Measurements from ENCODE around the gene INCENP.
A peak's percentile ranks its signal among the peaks of the same experiment; 100 is the strongest.

Gene INCENP

DNA sequence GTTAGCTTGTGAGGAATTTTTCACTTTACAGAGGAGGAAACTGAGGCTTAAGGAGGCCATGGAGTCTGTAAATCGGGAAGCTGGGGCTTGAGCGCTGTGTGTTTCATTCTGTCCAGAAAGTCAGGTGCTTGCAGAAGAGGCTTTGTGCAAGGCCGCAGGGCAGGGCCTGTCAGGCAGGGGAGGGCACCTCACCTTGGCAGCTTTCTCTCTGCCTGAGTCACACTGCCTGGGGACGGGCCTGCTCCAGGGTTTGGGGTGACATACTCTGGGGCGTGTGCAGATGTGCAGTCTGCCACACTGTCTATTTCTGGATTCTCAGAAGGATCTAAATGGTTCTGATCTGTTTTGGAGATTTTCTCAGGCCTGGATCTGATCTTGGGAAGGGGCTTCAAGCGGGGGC is 8.4 kb downstream of the INCENP start:
- no peak overlapping the region for H3K9ac ChIP-seq (ENCODE audit: low read depth, low read length)
- H3K79me2 ChIP-seq (ENCODE audit: insufficient read depth, low read length) = peaks cover 97% of the 10 kb centered on the region
- TF ChIP-seq EZH2 (IDR thresholded peaks at IDR 0.05; ENCODE audit: borderline replicate concordance, low read depth, low read length, severe bottlenecking) = no peak
- TF ChIP-seq, protein P1, sequence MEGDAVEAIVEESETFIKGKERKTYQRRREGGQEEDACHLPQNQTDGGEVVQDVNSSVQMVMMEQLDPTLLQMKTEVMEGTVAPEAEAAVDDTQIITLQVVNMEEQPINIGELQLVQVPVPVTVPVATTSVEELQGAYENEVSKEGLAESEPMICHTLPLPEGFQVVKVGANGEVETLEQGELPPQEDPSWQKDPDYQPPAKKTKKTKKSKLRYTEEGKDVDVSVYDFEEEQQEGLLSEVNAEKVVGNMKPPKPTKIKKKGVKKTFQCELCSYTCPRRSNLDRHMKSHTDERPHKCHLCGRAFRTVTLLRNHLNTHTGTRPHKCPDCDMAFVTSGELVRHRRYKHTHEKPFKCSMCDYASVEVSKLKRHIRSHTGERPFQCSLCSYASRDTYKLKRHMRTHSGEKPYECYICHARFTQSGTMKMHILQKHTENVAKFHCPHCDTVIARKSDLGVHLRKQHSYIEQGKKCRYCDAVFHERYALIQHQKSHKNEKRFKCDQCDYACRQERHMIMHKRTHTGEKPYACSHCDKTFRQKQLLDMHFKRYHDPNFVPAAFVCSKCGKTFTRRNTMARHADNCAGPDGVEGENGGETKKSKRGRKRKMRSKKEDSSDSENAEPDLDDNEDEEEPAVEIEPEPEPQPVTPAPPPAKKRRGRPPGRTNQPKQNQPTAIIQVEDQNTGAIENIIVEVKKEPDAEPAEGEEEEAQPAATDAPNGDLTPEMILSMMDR (IDR thresholded peaks at IDR 0.05; ENCODE audit: borderline replicate concordance, extremely low read depth, low read length, poor library complexity, severe bottlenecking) = no peak
- H3K36me3 ChIP-seq (ENCODE audit: insufficient read depth, low read length) = peaks cover 95% of the 10 kb centered on the region
- DNase-seq (no peak), ATAC-seq (ENCODE audit: insufficient read depth, low read depth) (no peak)
- H3K4me2 ChIP-seq (ENCODE audit: insufficient read depth, low read length) = peak overlapping the region; percentile 32
- peaks cover 86% of the 10 kb centered on the region for H4K20me1 ChIP-seq (ENCODE audit: insufficient read depth, low read length)
- no peak overlapping the region for H3K4me3 ChIP-seq (ENCODE audit: low read depth in 1 of 2, low read length in 2 of 2)
- peaks cover 33% of the 10 kb centered on the region for H3K4me1 ChIP-seq (ENCODE audit: insufficient read depth, low read length)
- no peak overlapping the region for H2AFZ ChIP-seq (ENCODE audit: low read depth, low read length)
- no peaks in the 10 kb centered on the region for H3K9me3 ChIP-seq (ENCODE audit: insufficient read depth, low read length, severe bottlenecking)
- no peaks in the 10 kb centered on the region for H3K27me3 ChIP-seq (ENCODE audit: insufficient read depth, low read length, poor library complexity)
- no peak overlapping the region for H3K27ac ChIP-seq (ENCODE audit: low read length)

DNA sequence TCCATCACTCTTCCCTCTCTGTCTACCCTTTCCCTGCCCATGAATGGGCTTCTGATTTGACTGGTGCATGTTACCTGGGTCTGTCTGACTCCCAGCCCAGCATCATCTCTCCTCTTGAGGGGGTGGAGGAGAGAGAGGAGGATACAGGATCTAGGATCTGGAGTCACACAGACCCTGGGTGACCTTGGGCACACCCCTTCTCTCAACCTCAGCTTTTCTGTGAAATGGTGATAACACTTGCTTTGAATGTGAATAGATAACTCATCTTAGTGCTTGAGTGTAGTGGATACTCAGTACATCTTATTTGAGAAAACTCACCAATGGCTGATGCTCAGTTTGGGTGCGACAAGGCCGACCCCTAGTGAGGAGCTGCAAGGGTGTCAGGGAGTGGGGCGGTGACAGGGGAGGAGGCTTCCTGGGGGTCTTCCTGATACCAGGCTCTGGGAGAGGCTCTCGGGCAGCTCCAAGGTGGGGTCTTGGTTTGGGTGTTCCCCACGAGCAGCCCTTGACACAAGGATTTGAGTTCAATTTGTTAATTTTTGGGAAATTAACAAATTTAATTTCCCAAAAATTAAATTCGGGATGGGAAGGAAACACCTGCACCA is 9.0 kb downstream of the INCENP start:
- no peak overlapping the region for H3K27ac ChIP-seq (ENCODE audit: low read length)
- H3K9me3 ChIP-seq (ENCODE audit: insufficient read depth, low read length, severe bottlenecking) = no peaks in the 10 kb centered on the region
- H3K27me3 ChIP-seq (ENCODE audit: insufficient read depth, low read length, poor library complexity) = no peaks in the 10 kb centered on the region
- peaks cover 86% of the 10 kb centered on the region for H4K20me1 ChIP-seq (ENCODE audit: insufficient read depth, low read length)
- no peak overlapping the region for H3K9ac ChIP-seq (ENCODE audit: low read depth, low read length)
- H3K4me3 ChIP-seq (ENCODE audit: low read depth in 1 of 2, low read length in 2 of 2) = no peak overlapping the region
- ATAC-seq (ENCODE audit: insufficient read depth, low read depth) (no peak), DNase-seq (no peak)
- H3K36me3 ChIP-seq (ENCODE audit: insufficient read depth, low read length) = peaks cover 95% of the 10 kb centered on the region
- peaks cover 27% of the 10 kb centered on the region for H3K4me1 ChIP-seq (ENCODE audit: insufficient read depth, low read length)
- peak overlapping the region; percentile 32 for H3K4me2 ChIP-seq (ENCODE audit: insufficient read depth, low read length)
- TF ChIP-seq, protein P1 (IDR thresholded peaks at IDR 0.05; ENCODE audit: borderline replicate concordance, extremely low read depth, low read length, poor library complexity, severe bottlenecking) = no peak
- TF ChIP-seq EZH2 (IDR thresholded peaks at IDR 0.05; ENCODE audit: borderline replicate concordance, low read depth, low read length, severe bottlenecking) = no peak
- peaks cover 97% of the 10 kb centered on the region for H3K79me2 ChIP-seq (ENCODE audit: insufficient read depth, low read length)
- H2AFZ ChIP-seq (ENCODE audit: low read depth, low read length) = no peak overlapping the region

DNA sequence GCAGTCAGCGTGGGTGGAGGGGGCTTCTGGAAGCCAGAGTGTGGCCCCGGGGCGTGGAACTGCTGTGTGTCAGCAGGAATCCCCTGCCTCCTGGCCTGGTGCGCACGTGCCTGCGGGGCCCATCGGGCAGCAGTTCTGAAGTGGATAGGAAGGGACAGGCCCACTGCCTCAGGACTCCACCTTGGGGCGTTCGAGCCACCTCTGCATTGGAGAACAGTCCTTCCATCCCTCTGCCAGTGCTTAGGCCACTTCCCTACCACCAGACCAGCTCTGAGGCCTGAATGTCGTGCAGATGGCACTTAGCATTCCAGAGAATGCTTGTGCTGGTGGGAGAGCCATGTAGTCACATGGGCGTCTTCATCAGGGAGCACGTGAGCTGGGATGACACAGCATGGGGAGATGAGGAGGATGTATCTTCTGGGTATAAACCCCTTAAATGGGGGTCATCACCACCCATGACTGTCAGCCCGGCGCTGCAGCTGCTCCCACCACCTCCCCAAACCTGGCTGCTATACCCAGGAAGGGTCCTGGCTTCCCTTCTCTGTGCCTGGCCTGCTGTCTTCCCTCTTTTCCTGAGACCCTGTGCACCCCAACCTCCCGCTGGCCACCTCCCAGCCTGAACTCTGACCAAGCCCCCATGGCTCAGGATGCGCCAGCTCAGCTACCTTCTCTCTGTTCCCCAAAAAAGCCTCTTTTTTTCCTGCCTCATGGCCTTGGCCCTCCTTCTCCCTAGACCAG is 9.7 kb downstream of the INCENP start:
- no peaks in the 10 kb centered on the region for H3K9me3 ChIP-seq (ENCODE audit: insufficient read depth, low read length, severe bottlenecking)
- H3K9ac ChIP-seq (ENCODE audit: low read depth, low read length) = no peak overlapping the region
- H3K27me3 ChIP-seq (ENCODE audit: insufficient read depth, low read length, poor library complexity) = no peaks in the 10 kb centered on the region
- peaks cover 86% of the 10 kb centered on the region for H4K20me1 ChIP-seq (ENCODE audit: insufficient read depth, low read length)
- ATAC-seq (ENCODE audit: insufficient read depth, low read depth) = no peak
- DNase-seq = no peak
- no peak for TF ChIP-seq EZH2 (IDR thresholded peaks at IDR 0.05; ENCODE audit: borderline replicate concordance, low read depth, low read length, severe bottlenecking)
- TF ChIP-seq, protein P1 (IDR thresholded peaks at IDR 0.05; ENCODE audit: borderline replicate concordance, extremely low read depth, low read length, poor library complexity, severe bottlenecking) = no peak
- H3K4me2 ChIP-seq (ENCODE audit: insufficient read depth, low read length) = no peak overlapping the region
- H3K79me2 ChIP-seq (ENCODE audit: insufficient read depth, low read length) = peaks cover 95% of the 10 kb centered on the region
- no peak overlapping the region for H3K27ac ChIP-seq (ENCODE audit: low read length)
- H3K4me1 ChIP-seq (ENCODE audit: insufficient read depth, low read length) = peaks cover 21% of the 10 kb centered on the region
- H2AFZ ChIP-seq (ENCODE audit: low read depth, low read length) = no peak overlapping the region
- peaks cover 95% of the 10 kb centered on the region for H3K36me3 ChIP-seq (ENCODE audit: insufficient read depth, low read length)
- no peak overlapping the region for H3K4me3 ChIP-seq (ENCODE audit: low read depth in 1 of 2, low read length in 2 of 2)
